Measurements from ENCODE around the gene SCAF1. TPM values are rescaled to one million over a fixed set of nuclear protein-coding genes. Genes with fewer than 3 reads are reported as not detected.

Gene SCAF1
- polyA plus RNA-seq, 3 donors: 0.39 to 7.5 (median 0.68) TPM

DNA sequence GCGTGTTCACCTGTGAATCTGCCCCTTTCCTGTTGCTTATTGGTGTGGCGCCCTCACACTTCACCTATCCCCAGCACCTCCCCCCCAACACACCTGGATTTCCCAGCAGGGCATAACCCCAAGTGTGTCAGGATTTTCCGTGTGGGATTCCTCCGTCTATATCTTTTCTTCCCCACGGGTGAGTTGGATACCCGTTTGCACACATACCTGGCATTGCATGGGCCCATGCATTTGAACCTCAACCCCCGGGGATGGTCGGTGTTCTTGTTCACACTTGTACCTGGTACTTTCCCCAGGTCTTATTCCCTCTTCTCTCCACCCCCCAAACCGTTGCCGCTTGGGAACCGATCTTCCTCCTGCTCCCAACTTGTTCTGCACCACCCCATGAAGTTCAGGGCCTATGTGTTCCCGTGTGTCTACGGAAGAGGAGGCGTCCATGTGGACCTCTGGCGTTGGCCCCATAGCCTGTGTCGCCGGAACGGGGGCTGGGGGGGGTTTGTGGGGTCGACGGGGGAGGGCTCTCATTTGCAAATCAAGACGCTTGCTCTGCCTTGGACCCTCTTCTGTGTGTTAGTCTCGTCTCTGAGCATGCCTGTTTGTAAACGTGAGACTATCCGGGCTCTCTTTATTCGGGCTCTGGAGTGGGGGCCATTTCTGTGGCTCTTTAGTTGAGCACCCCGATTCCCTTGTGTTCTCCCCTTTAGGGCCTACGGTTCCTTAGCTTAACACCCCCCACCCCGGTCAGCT is 49.4 kb upstream of the SCAF1 start:
- H3K9ac ChIP-seq (ENCODE audit: insufficient read depth, low read length, poor library complexity, severe bottlenecking): peak overlapping the region; percentile 66

More for the DNA sequence above, 49.4 kb upstream of the SCAF1 start:
- intact Hi-C loops (cut with micrococcal nuclease): loop anchor here (2.0 to 5.0 kb wide), 3 partner anchors 46 to 85 kb away; partner anchors contain the start of genes PRMT1 (in 2 of the 2), RRAS (in 1 of the 2) and SCAF1 (in 1 of the 2)
- no peaks in the 10 kb centered on the region for H3K9me3 Mint-ChIP-seq
- peak overlapping the region; percentile 80 to 86 for H3K4me3 Mint-ChIP-seq
- peaks cover 3 to 5% (median 4%) of the 10 kb centered on the region in 3 donors for H3K27me3 Mint-ChIP-seq (ENCODE audit: low read depth in 3 of 3)
- Histone ChIP-seq H3K36me3 (replicated peaks in 1 of 2; ENCODE audit: control insufficient read depth in 1 of 2, insufficient read depth in 2 of 2, low read length in 2 of 2) (peaks cover 26 to 29% of the 10 kb centered on the region in 2 donors), H3K4me2 (replicated peaks; ENCODE audit: extremely low read depth, low read length, poor library complexity, severe bottlenecking) (peak overlapping the region; percentile 100), H3K27me3 (ENCODE audit: control insufficient read depth in 2 of 2, insufficient read depth in 2 of 2, low read length in 2 of 2) (no peaks in the 10 kb centered on the region), H3K4me3 (replicated peaks in 1 of 3; ENCODE audit: low read depth in 2 of 3, low read length in 3 of 3) (peak overlapping the region; percentile 64 to 98 (median 95)), H3K27ac (ENCODE audit: low read depth in 1 of 2, low read length in 2 of 2) (peak overlapping the region in 1 of 2 donors; percentile 58), H2AFZ (ENCODE audit: insufficient read depth, low read depth, low read length, poor library complexity, severe bottlenecking) (peak overlapping the region; percentile 59), H4K20me1 (ENCODE audit: insufficient read depth, low read length) (peaks cover 51% of the 10 kb centered on the region), H3K9me3 (replicated peaks in 1 of 2; ENCODE audit: control insufficient read depth in 1 of 2, insufficient read depth in 1 of 2, low read length in 2 of 2) (no peaks in the 10 kb centered on the region), H3K4me1 (ENCODE audit: control insufficient read depth in 1 of 2, insufficient read depth in 2 of 2, low read length in 2 of 2) (peaks cover 28 to 37% of the 10 kb centered on the region in 2 donors), H3K79me2 (ENCODE audit: insufficient read depth, low read length) (peaks cover 49% of the 10 kb centered on the region)
- TF ChIP-seq CTCF (IDR thresholded peaks at IDR 0.05): no peak
- H3K36me3 Mint-ChIP-seq: peaks cover 10 to 24% of the 10 kb centered on the region in 2 donors
- no peak for DNase-seq
- H3K4me1 Mint-ChIP-seq: peaks cover 30% of the 10 kb centered on the region
- H3K27ac Mint-ChIP-seq: peak overlapping the region; percentile 76 to 94 (median 85)
- 3% methylated on average over 15 of the region's 28 CpGs for WGBS (ENCODE audit: insufficient coverage)

All from CD14-positive monocyte (primary cell).